Esophagus mucosa (tissue), 1 donor: ENCODE results near the gene DCAF15. TPM values are rescaled to one million over a fixed set of nuclear protein-coding genes. Genes with fewer than 3 reads are reported as not detected.
"Not testable (repeated sequence)": the region's sequence is repeated elsewhere in the genome, so short reads cannot be mapped to it uniquely, and the experiment has no call there.

Source experiments
- ATAC-seq: fragments of 200-7000 bp; cut with Tn5 transposase; one replicate; pipeline ENCODE4 v1.9.1; 2020
- total RNA-seq: library from RNA; stranded (reverse); gene quantifications from one replicate; pipeline ENCODE4 v1.2.4, GENCODE V29; 2023
- donor health status: DM: yes; HTN: yes; CAD: no.

Gene DCAF15
- total RNA-seq: 18.2 TPM

- peak; percentile 98 for ATAC-seq
Observed at GRCh38 chr19:13952154-13952930, at the start of gene DCAF15. DCAF15 (plus strand) TSS chr19:13952509; CDS start chr19:13952513, 4 bp downstream.

- ATAC-seq: no peak
Observed at GRCh38 chr19:13902993-13903555, 49.2 kb upstream of the DCAF15 start.

GRCh38 chr19:13905634-13906520, 46.4 kb upstream of the DCAF15 start, which contains the start of the genes BRME1 and CC2D1A:
BRME1 (minus strand) TSS chr19:13906117; CDS start chr19:13904892, 1,225 bp downstream.
CC2D1A (plus strand) TSS chr19:13906201; CDS start chr19:13906442, 241 bp downstream.
- ATAC-seq: peak; percentile 96

GRCh38 chr19:13906521-13906904, 45.8 kb upstream of the DCAF15 start:
- peak; percentile 83 for ATAC-seq

- no peak for ATAC-seq
Observed at GRCh38 chr19:13906910-13907309, 45.4 kb upstream of the DCAF15 start.

GRCh38 chr19:13908674-13909073, 43.6 kb upstream of the DCAF15 start:
- ATAC-seq: no peak

- ATAC-seq: no peak
Observed at GRCh38 chr19:13909430-13909829, 42.9 kb upstream of the DCAF15 start.

- no peak for ATAC-seq
Observed at GRCh38 chr19:13913352-13913751, 39.0 kb upstream of the DCAF15 start.

GRCh38 chr19:13914777-13915176, 37.5 kb upstream of the DCAF15 start:
- ATAC-seq: no peak

- ATAC-seq: no peak
Observed at GRCh38 chr19:13917888-13918406, 34.4 kb upstream of the DCAF15 start.

- ATAC-seq: peak; percentile 9
Observed at GRCh38 chr19:13918726-13919411, 33.4 kb upstream of the DCAF15 start.

GRCh38 chr19:13920524-13920923, 31.8 kb upstream of the DCAF15 start:
- no peak for ATAC-seq

GRCh38 chr19:13920940-13921747, 31.2 kb upstream of the DCAF15 start:
- ATAC-seq: peak; percentile 50

GRCh38 chr19:13922118-13922517, 30.2 kb upstream of the DCAF15 start:
- ATAC-seq: not testable (repeated sequence)

- ATAC-seq: no peak
Observed at GRCh38 chr19:13923194-13923987, 28.9 kb upstream of the DCAF15 start.

- ATAC-seq: no peak
Observed at GRCh38 chr19:13926010-13926409, 26.3 kb upstream of the DCAF15 start.

- no peak for ATAC-seq
Observed at GRCh38 chr19:13926715-13927114, 25.6 kb upstream of the DCAF15 start.

GRCh38 chr19:13929340-13929739, 23.0 kb upstream of the DCAF15 start:
- no peak for ATAC-seq

GRCh38 chr19:13929956-13930355, 22.4 kb upstream of the DCAF15 start:
- no peak for ATAC-seq

GRCh38 chr19:13930402-13930801, 21.9 kb upstream of the DCAF15 start:
- ATAC-seq: peak; percentile 10
